Activated T-cell treated with anti-CD3 and anti-CD28 coated beads, Interleukin-2, amount 50 U/mL, for 24 hours (primary cell): ENCODE measurements around the gene NNT.
"Not testable (repeated sequence)": the region's sequence is repeated elsewhere in the genome, so short reads cannot be mapped to it uniquely, and the experiment has no call there.

ENCODE experiments used
- DNase-seq: peaks from one replicate; pipeline ENCODE4 v3.0.0-alpha.2; 2020
- H3K27ac Mint-ChIP-seq: 2 replicates; pipeline ENCODE4 v1.8.0; 2020; ENCODE audit warnings: mild to moderate bottlenecking, mixed read lengths
- H3K27me3 Mint-ChIP-seq: 2 replicates; pipeline ENCODE4 v1.8.0; 2020; ENCODE audit warnings: mixed read lengths
- H3K36me3 Mint-ChIP-seq: 2 replicates; pipeline ENCODE4 v1.8.0; 2020; ENCODE audit warnings: low read depth, mixed read lengths
- H3K4me1 Mint-ChIP-seq: 2 replicates; pipeline ENCODE4 v1.8.0; 2020; ENCODE audit warnings: low read depth, mixed read lengths
- H3K4me3 Mint-ChIP-seq: 2 replicates; pipeline ENCODE4 v1.8.0; 2020; ENCODE audit warnings: mild to moderate bottlenecking, moderate library complexity, mixed read lengths
- H3K9me3 Mint-ChIP-seq: 2 replicates; pipeline ENCODE4 v1.8.0; 2020; ENCODE audit warnings: mixed read lengths

Gene NNT

GRCh38 chr5:43602461-43603343 lies at the start of gene NNT:
Gene NNT, plus strand, starts transcription at chr5:43603180. Its CDS starts 6,016 bp downstream, at chr5:43609196.
- DNase-seq: peak; percentile 84
- peak within 1 kb of the TSS; percentile 88 for H3K4me3 Mint-ChIP-seq
- H3K9me3 Mint-ChIP-seq: no peaks in the 10 kb centered on the region
- H3K4me1 Mint-ChIP-seq: peaks cover 48% of the 10 kb centered on the region
- H3K36me3 Mint-ChIP-seq: peaks cover 46% of the 10 kb centered on the region
- no peaks in the 10 kb centered on the region for H3K27me3 Mint-ChIP-seq
- peak within 1 kb of the TSS; percentile 88 for H3K27ac Mint-ChIP-seq

- Mint-ChIP-seq H3K4me1 (peaks cover 13% of the 10 kb centered on the region), H3K4me3 (no peak overlapping the region), H3K27me3 (no peaks in the 10 kb centered on the region), H3K27ac (no peak overlapping the region), H3K36me3 (peaks cover 23% of the 10 kb centered on the region), H3K9me3 (no peaks in the 10 kb centered on the region)
- DNase-seq: no peak
Measured at GRCh38 chr5:43553381-43553780, 49.6 kb upstream of the NNT start.

GRCh38 chr5:43554497-43554896 lies 48.5 kb upstream of the NNT start:
- no peak overlapping the region for H3K4me3 Mint-ChIP-seq

GRCh38 chr5:43555895-43556606 lies 46.9 kb upstream of the NNT start:
- no peaks in the 10 kb centered on the region for H3K27me3 Mint-ChIP-seq
- no peak for DNase-seq
- H3K27ac Mint-ChIP-seq: peak overlapping the region; percentile 93
- no peak overlapping the region for H3K4me3 Mint-ChIP-seq
- H3K4me1 Mint-ChIP-seq: peaks cover 14% of the 10 kb centered on the region
- no peaks in the 10 kb centered on the region for H3K9me3 Mint-ChIP-seq
- peaks cover 13% of the 10 kb centered on the region for H3K36me3 Mint-ChIP-seq

More at GRCh38 chr5:43554497-43554896, 48.5 kb upstream of the NNT start:
- H3K27me3 Mint-ChIP-seq: no peaks in the 10 kb centered on the region
- peaks cover 13% of the 10 kb centered on the region for H3K36me3 Mint-ChIP-seq
- peaks cover 14% of the 10 kb centered on the region for H3K4me1 Mint-ChIP-seq
- no peaks in the 10 kb centered on the region for H3K9me3 Mint-ChIP-seq
- no peak overlapping the region for H3K27ac Mint-ChIP-seq
- no peak for DNase-seq

- H3K9me3 Mint-ChIP-seq, H3K4me3 Mint-ChIP-seq, H3K27ac Mint-ChIP-seq, H3K27me3 Mint-ChIP-seq, DNase-seq: not testable (repeated sequence)
- Mint-ChIP-seq H3K4me1 (peaks cover 14% of the 10 kb centered on the region), H3K36me3 (peaks cover 13% of the 10 kb centered on the region)
Measured at GRCh38 chr5:43556607-43556856, 46.4 kb upstream of the NNT start.

GRCh38 chr5:43556857-43557542 lies 46.0 kb upstream of the NNT start, which contains the start of gene PAIP1:
Gene PAIP1, minus strand, starts transcription at chr5:43557077. Its CDS starts 231 bp downstream, at chr5:43556846.
- peak within 1 kb of the TSS; percentile 94 for H3K27ac Mint-ChIP-seq
- H3K4me3 Mint-ChIP-seq: no peak within 1 kb of the TSS
- peak; percentile 90 for DNase-seq

GRCh38 chr5:43560128-43560527 lies 42.9 kb upstream of the NNT start:
- no peaks in the 10 kb centered on the region for H3K9me3 Mint-ChIP-seq
- peaks cover 14% of the 10 kb centered on the region for H3K4me1 Mint-ChIP-seq
- H3K36me3 Mint-ChIP-seq: peaks cover 11% of the 10 kb centered on the region
- H3K27me3 Mint-ChIP-seq: no peaks in the 10 kb centered on the region
- no peak overlapping the region for H3K27ac Mint-ChIP-seq
- no peak overlapping the region for H3K4me3 Mint-ChIP-seq
- no peak for DNase-seq

More at GRCh38 chr5:43556857-43557542, 46.0 kb upstream of the NNT start, which contains the start of gene PAIP1:
- Mint-ChIP-seq H3K36me3 (peaks cover 13% of the 10 kb centered on the region), H3K9me3 (no peaks in the 10 kb centered on the region), H3K27me3 (no peaks in the 10 kb centered on the region), H3K4me1 (peaks cover 14% of the 10 kb centered on the region)

GRCh38 chr5:43561356-43561755 lies 41.6 kb upstream of the NNT start:
- Mint-ChIP-seq H3K36me3 (no peaks in the 10 kb centered on the region), H3K4me3 (no peak overlapping the region), H3K27ac (no peak overlapping the region), H3K9me3 (no peaks in the 10 kb centered on the region), H3K4me1 (peaks cover 16% of the 10 kb centered on the region), H3K27me3 (no peaks in the 10 kb centered on the region)
- DNase-seq: no peak

- DNase-seq: no peak
- no peaks in the 10 kb centered on the region for H3K9me3 Mint-ChIP-seq
- peaks cover 12% of the 10 kb centered on the region for H3K4me1 Mint-ChIP-seq
- no peak overlapping the region for H3K27ac Mint-ChIP-seq
- no peak overlapping the region for H3K4me3 Mint-ChIP-seq
- no peaks in the 10 kb centered on the region for H3K36me3 Mint-ChIP-seq
- H3K27me3 Mint-ChIP-seq: no peaks in the 10 kb centered on the region
Measured at GRCh38 chr5:43563321-43563720, 39.7 kb upstream of the NNT start.

- no peaks in the 10 kb centered on the region for H3K27me3 Mint-ChIP-seq
- no peak for DNase-seq
- no peak overlapping the region for H3K4me3 Mint-ChIP-seq
- peaks cover 5% of the 10 kb centered on the region for H3K4me1 Mint-ChIP-seq
- H3K36me3 Mint-ChIP-seq: no peaks in the 10 kb centered on the region
- H3K9me3 Mint-ChIP-seq: no peaks in the 10 kb centered on the region
- no peak overlapping the region for H3K27ac Mint-ChIP-seq
Measured at GRCh38 chr5:43564289-43564850, 38.6 kb upstream of the NNT start.

- Mint-ChIP-seq H3K4me3 (no peak overlapping the region), H3K27me3 (no peaks in the 10 kb centered on the region), H3K27ac (no peak overlapping the region), H3K4me1 (peaks cover 5% of the 10 kb centered on the region), H3K9me3 (no peaks in the 10 kb centered on the region), H3K36me3 (no peaks in the 10 kb centered on the region)
- no peak for DNase-seq
Measured at GRCh38 chr5:43565043-43565442, 37.9 kb upstream of the NNT start.

GRCh38 chr5:43567967-43568366 lies 35.0 kb upstream of the NNT start:
- Mint-ChIP-seq H3K4me1 (peaks cover 5% of the 10 kb centered on the region), H3K27me3 (no peaks in the 10 kb centered on the region), H3K9me3 (no peaks in the 10 kb centered on the region), H3K27ac (no peak overlapping the region), H3K4me3 (no peak overlapping the region), H3K36me3 (no peaks in the 10 kb centered on the region)
- DNase-seq: no peak

- H3K4me1 Mint-ChIP-seq: peaks cover 5% of the 10 kb centered on the region
Measured at GRCh38 chr5:43569236-43569746, 33.7 kb upstream of the NNT start.

GRCh38 chr5:43570450-43571158 lies 32.4 kb upstream of the NNT start:
- Mint-ChIP-seq H3K27ac (no peak overlapping the region), H3K4me3 (no peak overlapping the region), H3K27me3 (no peaks in the 10 kb centered on the region), H3K4me1 (peaks cover 5% of the 10 kb centered on the region), H3K9me3 (no peaks in the 10 kb centered on the region), H3K36me3 (peaks cover 8% of the 10 kb centered on the region)
- DNase-seq: no peak

More at GRCh38 chr5:43569236-43569746, 33.7 kb upstream of the NNT start:
- no peak overlapping the region for H3K27ac Mint-ChIP-seq
- no peaks in the 10 kb centered on the region for H3K36me3 Mint-ChIP-seq
- no peak for DNase-seq
- no peaks in the 10 kb centered on the region for H3K27me3 Mint-ChIP-seq
- H3K4me3 Mint-ChIP-seq: no peak overlapping the region
- no peaks in the 10 kb centered on the region for H3K9me3 Mint-ChIP-seq
